BLaER1 treated with 17β-estradiol and CSF1 and Interleukin-3, amounts not matched to agents 10 nM and 100 nM (cell line): ENCODE results near the gene KLHDC8A.
"Not testable (repeated sequence)": the region's sequence is repeated elsewhere in the genome, so short reads cannot be mapped to it uniquely, and the experiment has no call there.

Source experiments
- H3K27ac ChIP-seq, 11 experiments: shearing (Covaris generic); formaldehyde crosslinking; 2 replicates each; pipeline ENCODE4 v1.8.1; 2022
- H3K27me3 ChIP-seq, 11 experiments: shearing (Covaris generic); formaldehyde crosslinking; 2 replicates each; pipeline ENCODE4 v1.8.1; 2022
- H3K36me3 ChIP-seq, 11 experiments: shearing (Covaris generic); formaldehyde crosslinking; 2 replicates each; pipeline ENCODE4 v1.8.1; 2022
- H3K4me1 ChIP-seq, 10 experiments: shearing (Covaris generic); formaldehyde crosslinking; 2 replicates each; pipeline ENCODE4 v1.8.1; 2022
- H3K4me2 ChIP-seq, 11 experiments: shearing (Covaris generic); formaldehyde crosslinking; 2 replicates each; pipeline ENCODE4 v1.8.1; 2022
- H3K4me3 ChIP-seq, 10 experiments: shearing (Covaris generic); formaldehyde crosslinking; 2 replicates each; pipeline ENCODE4 v1.8.1; 2022
- H3K9ac ChIP-seq, 11 experiments: shearing (Covaris generic); formaldehyde crosslinking; 2 replicates each; pipeline ENCODE4 v1.8.1; 2022
- H3K9me3 ChIP-seq, 11 experiments: shearing (Covaris generic); formaldehyde crosslinking; replicated peaks in 1 of 11; 2 replicates each; pipeline ENCODE4 v1.8.1; 2022
- H4K20me1 ChIP-seq, 11 experiments: shearing (Covaris generic); formaldehyde crosslinking; 2 replicates each; pipeline ENCODE4 v1.8.1; 2022
- Cebpa-rat ChIP-seq, 11 experiments: shearing (Covaris generic); IDR thresholded peaks; 2 replicates each; pipeline ENCODE4 v1.8.1; 2022

The KLHDC8A gene, protein sequence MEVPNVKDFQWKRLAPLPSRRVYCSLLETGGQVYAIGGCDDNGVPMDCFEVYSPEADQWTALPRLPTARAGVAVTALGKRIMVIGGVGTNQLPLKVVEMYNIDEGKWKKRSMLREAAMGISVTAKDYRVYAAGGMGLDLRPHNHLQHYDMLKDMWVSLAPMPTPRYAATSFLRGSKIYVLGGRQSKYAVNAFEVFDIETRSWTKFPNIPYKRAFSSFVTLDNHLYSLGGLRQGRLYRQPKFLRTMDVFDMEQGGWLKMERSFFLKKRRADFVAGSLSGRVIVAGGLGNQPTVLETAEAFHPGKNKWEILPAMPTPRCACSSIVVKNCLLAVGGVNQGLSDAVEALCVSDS

DNA sequence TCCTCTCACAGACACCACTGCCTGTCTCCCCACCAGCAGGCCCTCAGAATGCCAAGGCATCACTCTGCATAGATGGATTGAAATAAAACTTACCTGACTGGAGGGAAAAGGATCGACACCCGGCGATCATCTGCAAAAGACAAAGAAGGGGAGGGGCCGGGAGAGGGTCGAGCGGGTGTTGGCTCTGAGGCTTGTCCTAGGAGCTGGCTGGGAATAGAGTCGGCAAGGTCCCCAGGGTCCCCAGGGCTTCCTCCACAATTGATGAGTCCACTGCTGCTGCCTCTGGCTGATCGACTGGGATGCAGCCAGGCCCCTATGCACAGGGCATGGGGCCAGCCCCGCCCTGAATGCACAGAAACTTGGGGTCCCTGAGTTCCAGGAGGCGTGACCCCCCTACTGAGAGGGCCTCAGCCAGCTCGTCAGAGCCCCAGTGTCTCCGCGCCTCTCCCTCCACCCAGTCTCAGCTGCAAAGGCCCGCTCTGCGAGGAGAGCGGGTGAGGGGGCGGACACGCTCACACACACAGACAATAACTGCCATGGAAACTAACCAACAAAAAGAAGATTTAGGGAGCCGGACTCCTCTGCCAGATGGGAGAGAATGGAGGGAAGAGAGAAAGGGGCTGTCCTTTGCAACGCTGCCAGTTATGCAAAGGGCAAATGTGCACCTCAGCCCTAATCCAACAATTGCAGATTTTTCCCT, at the start of gene KLHDC8A:
TSS of gene KLHDC8A (minus strand) at position 483 of the 700 bp plus-strand sequence. CDS start 13,318 bp downstream, outside the sequence.
- H3K4me3 ChIP-seq = no peak within 1 kb of the TSS
- H3K9ac ChIP-seq = 0 out of 22 replicates have a peak within 1 kb of the TSS, but pooled peaks of 1 of the 11 experiments have one; percentile 10
- TF ChIP-seq Cebpa-rat (IDR thresholded peaks at IDR 0.05) = no peak

DNA sequence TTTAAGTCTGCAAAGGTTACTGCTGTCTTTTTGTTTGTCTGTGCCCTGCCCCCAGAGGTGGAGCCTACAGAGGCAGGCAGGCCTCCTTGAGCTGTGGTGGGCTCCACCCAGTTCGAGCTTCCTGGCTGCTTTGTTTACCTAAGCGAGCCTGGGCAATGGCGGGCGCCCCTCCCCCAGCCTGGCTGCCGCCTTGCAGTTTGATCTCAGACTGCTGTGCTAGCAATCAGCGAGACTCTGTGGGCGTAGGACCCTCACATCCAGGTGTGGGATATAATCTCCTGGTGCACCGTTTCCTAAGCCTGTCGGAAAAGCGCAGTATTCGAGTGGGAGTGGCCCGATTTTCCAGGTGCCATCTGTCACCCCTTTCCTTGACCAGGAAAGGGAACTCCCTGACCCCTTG, 49.5 kb upstream of the KLHDC8A start:
- not testable (repeated sequence) for H3K4me3 ChIP-seq, H4K20me1 ChIP-seq, H3K27ac ChIP-seq, H3K4me2 ChIP-seq, H3K27me3 ChIP-seq, H3K9ac ChIP-seq, H3K36me3 ChIP-seq, H3K4me1 ChIP-seq
- H3K9me3 ChIP-seq = peaks cover 0 to 12% (median 7%) of the 10 kb centered on the region in 11 experiments; a peak in 11 of 22 replicates

More for the DNA sequence above, at the start of gene KLHDC8A:
- no peak within 1 kb of the TSS for H3K27ac ChIP-seq
- no peaks in the 10 kb centered on the region for H3K36me3 ChIP-seq
- peaks cover 0 to 21% (median 14%) of the 10 kb centered on the region in 10 experiments; a peak in 15 of 20 replicates for H3K4me1 ChIP-seq
- H3K27me3 ChIP-seq = no peaks in the 10 kb centered on the region
- H3K9me3 ChIP-seq = no peaks in the 10 kb centered on the region
- peak within 1 kb of the TSS in 9 of 11 experiments; percentile 8 to 59 (median 23); a peak in 13 of 22 replicates for H3K4me2 ChIP-seq
- H4K20me1 ChIP-seq = no peaks in the 10 kb centered on the region

DNA sequence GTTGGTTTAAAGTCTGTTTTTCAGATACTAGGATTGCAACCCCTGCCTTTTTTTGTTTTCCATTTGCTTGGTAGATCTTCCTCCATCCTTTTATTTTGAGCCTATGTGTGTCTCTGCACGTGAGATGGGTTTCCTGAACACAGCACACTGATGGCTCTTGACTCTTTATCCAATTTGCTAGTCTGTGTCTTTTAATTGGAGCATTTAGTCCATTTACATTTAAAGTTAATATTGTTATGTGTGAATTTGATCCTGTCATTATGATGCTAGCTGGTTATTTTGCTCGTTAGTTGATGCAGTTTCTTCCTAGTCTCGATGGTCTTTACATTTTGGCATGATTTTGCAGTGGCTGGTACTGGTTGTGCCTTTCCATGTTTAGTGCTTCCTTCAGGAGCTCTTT, 47.8 kb upstream of the KLHDC8A start:
- not testable (repeated sequence) for H3K27me3 ChIP-seq, H3K4me3 ChIP-seq, H3K4me1 ChIP-seq, H3K27ac ChIP-seq, H4K20me1 ChIP-seq, H3K36me3 ChIP-seq, H3K9ac ChIP-seq, H3K4me2 ChIP-seq
- H3K9me3 ChIP-seq = peaks cover 0 to 12% (median 7%) of the 10 kb centered on the region in 11 experiments; a peak in 11 of 22 replicates

DNA sequence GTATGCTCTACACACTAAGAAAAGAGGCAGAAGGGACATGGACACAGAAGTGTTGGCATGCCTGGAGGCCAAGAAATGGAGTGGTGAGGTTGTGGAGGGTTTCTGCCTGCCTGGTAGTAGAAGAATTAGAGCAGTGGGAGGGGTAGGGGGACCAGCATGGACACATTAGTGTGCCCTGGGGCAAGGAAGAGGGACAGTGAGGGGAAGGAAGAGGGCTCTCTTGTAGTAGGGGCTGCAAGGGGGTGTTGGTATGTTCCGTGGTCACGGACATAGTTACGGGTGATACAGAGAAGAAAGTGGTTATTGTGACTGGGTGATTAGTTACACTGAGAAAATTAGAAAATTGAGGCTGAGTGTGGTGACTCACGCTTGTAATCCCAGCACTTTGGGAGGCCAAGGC, 41.9 kb upstream of the KLHDC8A start:
- no peak overlapping the region for H3K4me3 ChIP-seq
- H3K4me2 ChIP-seq = no peak overlapping the region
- H4K20me1 ChIP-seq = no peaks in the 10 kb centered on the region
- no peak overlapping the region for H3K9ac ChIP-seq
- no peak overlapping the region for H3K27ac ChIP-seq
- H3K9me3 ChIP-seq = peaks cover 0 to 11% (median 6%) of the 10 kb centered on the region in 11 experiments; a peak in 5 of 22 replicates
- no peaks in the 10 kb centered on the region for H3K36me3 ChIP-seq
- H3K4me1 ChIP-seq = peaks cover 0 to 9% (median 6%) of the 10 kb centered on the region in 10 experiments; a peak in 10 of 20 replicates
- no peak for TF ChIP-seq Cebpa-rat (IDR thresholded peaks at IDR 0.05)
- no peaks in the 10 kb centered on the region for H3K27me3 ChIP-seq

DNA sequence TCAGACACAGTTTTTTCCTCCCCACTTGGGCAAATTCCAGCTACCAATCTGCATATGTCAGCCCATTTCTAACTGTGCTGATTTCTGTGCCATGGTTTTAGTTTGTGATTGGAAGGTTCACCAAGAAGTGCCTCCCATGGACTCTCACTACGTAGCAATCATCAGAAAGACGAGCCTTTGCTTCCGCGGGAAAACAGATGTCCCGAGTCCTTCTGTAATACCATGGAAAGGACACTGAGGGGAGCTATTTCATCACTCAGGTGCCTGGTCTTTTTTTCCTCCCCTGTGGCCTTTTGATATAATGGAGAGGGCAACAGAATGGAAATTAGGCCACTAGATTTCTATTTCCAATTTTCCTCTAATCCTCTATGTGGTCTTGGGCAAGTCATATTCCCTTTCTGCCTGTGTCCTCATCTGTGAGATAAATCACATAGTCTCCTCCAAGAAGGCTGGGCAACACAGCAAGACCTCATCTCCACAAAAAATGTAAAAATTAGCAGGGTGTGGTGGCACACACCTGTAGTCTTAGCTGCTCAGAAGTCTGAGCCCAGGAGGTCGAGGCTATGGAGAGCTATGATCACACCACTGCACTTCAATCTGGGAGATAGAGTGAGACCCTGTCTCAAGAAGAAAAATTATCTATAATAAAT, 40.4 kb upstream of the KLHDC8A start:
- peaks cover 0 to 11% (median 6%) of the 10 kb centered on the region in 11 experiments; a peak in 5 of 22 replicates for H3K9me3 ChIP-seq
- no peaks in the 10 kb centered on the region for H3K27me3 ChIP-seq
- no peak overlapping the region for H3K9ac ChIP-seq
- no peak for TF ChIP-seq Cebpa-rat (IDR thresholded peaks at IDR 0.05)
- H3K36me3 ChIP-seq = no peaks in the 10 kb centered on the region
- H3K4me3 ChIP-seq = no peak overlapping the region
- peak overlapping the region in 5 of 11 experiments; percentile 10 to 46 (median 22); a peak in 6 of 22 replicates for H3K4me2 ChIP-seq
- H3K27ac ChIP-seq = no peak overlapping the region
- peaks cover 0 to 9% (median 6%) of the 10 kb centered on the region in 10 experiments; a peak in 10 of 20 replicates for H3K4me1 ChIP-seq
- H4K20me1 ChIP-seq = no peaks in the 10 kb centered on the region

DNA sequence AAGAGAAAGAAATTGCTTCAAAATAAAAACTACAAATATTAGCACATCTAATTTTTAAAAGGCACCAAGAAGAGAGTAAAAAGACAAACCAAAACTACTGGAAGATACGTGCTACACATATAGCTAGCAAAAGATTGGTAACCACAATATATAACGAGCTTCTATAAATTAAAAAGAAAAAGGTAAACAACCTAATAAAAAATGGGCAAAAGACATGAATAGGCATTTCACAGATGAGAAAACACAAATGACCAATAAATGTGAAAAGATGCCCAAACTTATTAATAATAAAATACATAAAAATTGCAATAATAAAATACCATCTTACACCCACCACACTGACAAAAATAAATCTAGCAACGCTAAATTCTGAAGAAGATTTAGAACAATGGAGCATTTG, 38.9 kb upstream of the KLHDC8A start:
- Histone ChIP-seq H3K4me2 (no peak overlapping the region), H3K27ac (no peak overlapping the region), H3K9me3 (peaks cover 0 to 11% (median 6%) of the 10 kb centered on the region in 11 experiments; a peak in 5 of 22 replicates), H4K20me1 (no peaks in the 10 kb centered on the region), H3K4me3 (no peak overlapping the region), H3K9ac (no peak overlapping the region), H3K4me1 (peaks cover 0 to 9% (median 6%) of the 10 kb centered on the region in 10 experiments; a peak in 10 of 20 replicates), H3K36me3 (no peaks in the 10 kb centered on the region), H3K27me3 (no peaks in the 10 kb centered on the region)
- no peak for TF ChIP-seq Cebpa-rat (IDR thresholded peaks at IDR 0.05)

DNA sequence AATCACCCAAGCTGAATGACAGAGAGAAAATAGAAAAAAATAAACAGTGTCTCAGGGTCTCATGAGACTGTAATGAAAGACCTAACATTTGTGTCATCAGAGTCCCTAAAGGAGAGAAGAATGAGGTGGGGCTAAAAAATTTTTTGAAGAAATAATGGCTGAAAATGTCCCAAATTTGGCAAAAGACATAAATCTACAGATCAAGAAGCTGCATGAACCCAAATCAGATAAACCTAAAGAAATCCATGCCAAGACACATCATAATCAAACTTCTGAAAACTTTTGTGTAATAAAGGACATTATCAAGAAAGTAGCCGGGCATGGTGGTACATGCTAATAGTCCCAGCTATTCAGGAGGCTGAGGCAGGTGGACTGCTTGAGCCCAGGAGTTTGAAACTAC, 35.9 kb upstream of the KLHDC8A start:
- TF ChIP-seq Cebpa-rat (IDR thresholded peaks at IDR 0.05) = no peak
- peaks cover 0 to 11% (median 6%) of the 10 kb centered on the region in 11 experiments; a peak in 5 of 22 replicates for H3K9me3 ChIP-seq
- H3K4me1 ChIP-seq = peaks cover 0 to 9% (median 6%) of the 10 kb centered on the region in 10 experiments; a peak in 10 of 20 replicates
- no peaks in the 10 kb centered on the region for H4K20me1 ChIP-seq
- H3K4me3 ChIP-seq = no peak overlapping the region
- H3K9ac ChIP-seq = no peak overlapping the region
- H3K27me3 ChIP-seq = no peaks in the 10 kb centered on the region
- no peak overlapping the region for H3K4me2 ChIP-seq
- no peak overlapping the region for H3K27ac ChIP-seq
- H3K36me3 ChIP-seq = no peaks in the 10 kb centered on the region

DNA sequence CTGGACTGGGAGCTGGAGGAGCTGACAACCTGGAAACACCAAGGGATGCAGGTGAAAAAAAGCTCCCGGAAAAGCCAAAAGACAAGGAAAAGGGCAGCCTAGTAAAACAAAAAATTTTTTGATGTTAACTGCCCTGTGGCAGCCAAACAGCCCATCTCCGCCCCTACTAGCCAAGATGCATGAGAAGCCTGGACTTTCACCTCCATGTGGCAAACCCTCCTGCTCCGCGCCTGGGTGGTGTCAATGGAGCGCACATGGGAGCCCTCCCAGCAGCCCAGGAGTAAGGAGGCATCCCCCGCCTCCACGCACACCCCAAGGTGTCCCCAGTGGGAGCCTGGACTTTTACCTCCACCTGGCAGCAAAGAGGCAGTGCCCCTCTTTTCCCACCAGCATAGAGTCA, 34.7 kb upstream of the KLHDC8A start:
- Histone ChIP-seq H3K9me3 (peaks cover 0 to 11% (median 6%) of the 10 kb centered on the region in 11 experiments; a peak in 5 of 22 replicates), H3K36me3 (no peaks in the 10 kb centered on the region), H3K4me1 (no peaks in the 10 kb centered on the region), H3K9ac (no peak overlapping the region), H3K27ac (no peak overlapping the region), H3K4me3 (no peak overlapping the region), H3K4me2 (no peak overlapping the region), H3K27me3 (no peaks in the 10 kb centered on the region), H4K20me1 (no peaks in the 10 kb centered on the region)
- TF ChIP-seq Cebpa-rat (IDR thresholded peaks at IDR 0.05) = no peak

DNA sequence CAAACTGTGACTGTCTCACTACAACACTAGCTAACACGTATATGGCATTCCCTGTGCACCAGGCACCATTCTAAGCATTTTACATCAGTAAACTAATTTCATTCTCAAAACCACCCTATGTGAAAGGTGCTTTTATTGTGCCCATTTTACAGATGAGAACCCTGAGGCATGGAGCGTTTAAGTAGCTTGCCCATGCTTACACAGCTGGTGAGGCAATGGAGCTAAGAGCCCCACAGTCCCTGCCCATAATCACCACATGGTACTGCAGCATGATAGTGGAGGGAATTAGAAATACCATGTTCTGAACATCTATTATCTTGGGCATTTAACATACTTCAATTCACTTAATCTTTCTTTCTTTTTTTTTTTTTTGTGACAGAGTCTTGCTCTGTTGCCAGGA, 31.1 kb upstream of the KLHDC8A start:
- Histone ChIP-seq H3K36me3 (no peaks in the 10 kb centered on the region), H3K4me1 (peaks cover 0 to 10% (median 2%) of the 10 kb centered on the region in 10 experiments; a peak in 5 of 20 replicates), H3K4me3 (no peak overlapping the region), H3K4me2 (no peak overlapping the region), H3K9ac (no peak overlapping the region), H4K20me1 (no peaks in the 10 kb centered on the region), H3K27me3 (no peaks in the 10 kb centered on the region), H3K9me3 (no peaks in the 10 kb centered on the region), H3K27ac (no peak overlapping the region)
- TF ChIP-seq Cebpa-rat (IDR thresholded peaks at IDR 0.05) = no peak

DNA sequence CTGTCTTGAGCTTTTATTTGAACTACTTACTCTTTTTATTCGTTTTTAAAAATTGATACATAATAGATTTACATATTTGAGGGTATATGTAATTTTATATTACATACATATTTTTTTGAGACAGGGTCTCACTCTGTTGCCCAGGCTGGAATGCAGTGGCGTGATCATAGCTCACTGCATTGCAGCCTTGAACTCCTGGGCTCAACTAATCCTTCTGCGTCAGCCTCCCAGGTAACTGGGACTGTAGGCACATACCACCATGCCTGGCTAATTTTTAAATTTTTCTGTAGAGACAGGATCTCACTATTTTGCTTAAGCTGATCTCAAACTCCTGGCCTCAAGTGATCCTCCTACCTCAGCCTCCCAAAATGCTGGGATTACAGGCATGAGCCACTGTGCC, 26.3 kb upstream of the KLHDC8A start:
- H3K27me3 ChIP-seq, H3K27ac ChIP-seq: not testable (repeated sequence)

More for the DNA sequence above, 26.3 kb upstream of the KLHDC8A start:
- H3K4me2 ChIP-seq, H3K9me3 ChIP-seq, H3K4me3 ChIP-seq, H3K36me3 ChIP-seq, H3K9ac ChIP-seq, H3K4me1 ChIP-seq, H4K20me1 ChIP-seq: not testable (repeated sequence)
